ENCODE data around the gene HYCC2.
"Not testable (repeated sequence)": the region's sequence is repeated elsewhere in the genome, so short reads cannot be mapped to it uniquely, and the experiment has no call there.

HYCC2 gene

DNA sequence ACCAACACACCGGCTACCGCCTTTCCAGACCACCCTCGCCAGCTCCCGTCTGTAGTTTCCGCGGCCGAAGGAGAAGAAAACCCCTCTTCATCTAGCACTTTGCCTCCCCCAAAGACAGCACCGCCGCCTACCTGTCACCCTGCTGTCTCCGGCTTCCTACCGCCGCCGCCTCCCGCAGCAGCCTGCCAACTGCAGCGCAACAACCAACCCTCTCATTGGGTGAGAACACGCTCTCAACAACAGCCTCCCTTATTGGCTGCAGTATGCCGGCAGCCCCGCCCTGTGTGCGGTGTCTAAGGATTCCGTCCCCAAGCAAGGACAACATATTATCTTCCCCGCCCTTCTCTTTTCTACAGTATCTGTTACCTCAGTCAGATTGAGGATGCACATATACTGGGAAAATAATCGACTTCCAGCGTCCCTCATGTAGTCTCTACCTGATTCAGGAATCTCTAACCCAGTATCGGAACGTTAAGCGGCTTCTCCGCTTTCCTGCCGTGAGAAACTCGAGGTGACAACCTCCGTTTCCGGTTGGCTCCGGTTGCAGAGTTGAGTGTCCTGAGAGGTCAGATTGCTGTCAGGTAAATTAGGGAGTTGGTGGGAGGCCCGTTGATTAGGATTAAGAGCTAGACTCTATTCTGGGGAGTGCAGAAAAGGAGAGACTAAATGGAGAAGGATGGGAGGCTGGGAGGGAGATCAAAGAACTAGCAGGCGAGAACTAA is at the start of gene HYCC2, which contains the start of gene NDUFB3:
Gene HYCC2 (minus strand): TSS at position 193 of the 722 bp plus-strand sequence. CDS start 47,662 bp downstream, outside the sequence.
Gene NDUFB3 (plus strand): TSS at position 523 of the 722 bp plus-strand sequence. CDS start 6,882 bp downstream, outside the sequence.
- peak; percentile 64 for DNase-seq (ENCODE audit: low read depth)

GRCh38 chr2:201118961-201119854 is 47.7 kb upstream of the HYCC2 start:
- no peak for DNase-seq (ENCODE audit: low read depth)

DNA sequence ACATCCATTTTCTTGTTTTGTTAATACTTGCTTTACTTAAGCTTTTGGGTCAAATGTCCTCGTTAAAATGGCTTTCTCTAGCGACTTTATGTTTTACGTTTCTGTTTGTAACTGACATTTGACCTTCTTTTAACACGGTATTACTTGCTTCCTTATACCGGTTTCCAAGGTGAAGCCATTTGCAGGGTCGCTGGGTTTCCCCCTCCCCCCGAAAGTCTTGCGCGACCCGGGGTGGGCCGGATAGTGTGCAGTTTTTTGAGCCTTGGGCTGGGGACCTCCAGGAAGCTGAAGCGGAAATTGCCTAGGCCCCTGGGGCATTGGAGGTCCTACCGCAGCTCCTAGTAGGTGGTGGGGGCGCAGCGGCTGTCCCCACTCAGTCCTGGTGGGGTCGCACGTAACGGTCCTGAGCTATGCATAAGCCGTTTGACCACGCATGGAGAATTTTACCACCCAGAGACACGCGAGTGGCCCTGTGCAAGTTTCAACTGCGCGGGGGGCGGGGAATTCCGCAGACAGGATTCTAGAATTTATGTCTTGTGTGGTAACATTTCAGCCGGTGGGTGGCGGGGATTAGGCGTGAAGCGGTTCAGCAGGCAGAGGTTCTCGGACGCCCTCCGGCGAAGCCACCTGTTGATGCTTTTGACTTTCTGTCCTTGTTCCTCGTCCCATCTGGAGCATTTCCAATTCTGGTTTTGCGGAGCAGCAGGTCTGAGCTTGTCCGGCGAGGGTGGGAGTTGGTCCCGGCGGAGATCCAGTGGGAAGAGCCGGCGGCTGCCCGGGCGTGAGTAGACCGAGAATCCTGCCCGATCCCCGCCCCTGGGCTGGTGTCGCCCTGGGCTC is 46.9 kb upstream of the HYCC2 start:
- DNase-seq (ENCODE audit: low read depth): peak; percentile 60

GRCh38 chr2:201117735-201118094 is 46.2 kb upstream of the HYCC2 start:
- not testable (repeated sequence) for DNase-seq (ENCODE audit: low read depth)

DNA sequence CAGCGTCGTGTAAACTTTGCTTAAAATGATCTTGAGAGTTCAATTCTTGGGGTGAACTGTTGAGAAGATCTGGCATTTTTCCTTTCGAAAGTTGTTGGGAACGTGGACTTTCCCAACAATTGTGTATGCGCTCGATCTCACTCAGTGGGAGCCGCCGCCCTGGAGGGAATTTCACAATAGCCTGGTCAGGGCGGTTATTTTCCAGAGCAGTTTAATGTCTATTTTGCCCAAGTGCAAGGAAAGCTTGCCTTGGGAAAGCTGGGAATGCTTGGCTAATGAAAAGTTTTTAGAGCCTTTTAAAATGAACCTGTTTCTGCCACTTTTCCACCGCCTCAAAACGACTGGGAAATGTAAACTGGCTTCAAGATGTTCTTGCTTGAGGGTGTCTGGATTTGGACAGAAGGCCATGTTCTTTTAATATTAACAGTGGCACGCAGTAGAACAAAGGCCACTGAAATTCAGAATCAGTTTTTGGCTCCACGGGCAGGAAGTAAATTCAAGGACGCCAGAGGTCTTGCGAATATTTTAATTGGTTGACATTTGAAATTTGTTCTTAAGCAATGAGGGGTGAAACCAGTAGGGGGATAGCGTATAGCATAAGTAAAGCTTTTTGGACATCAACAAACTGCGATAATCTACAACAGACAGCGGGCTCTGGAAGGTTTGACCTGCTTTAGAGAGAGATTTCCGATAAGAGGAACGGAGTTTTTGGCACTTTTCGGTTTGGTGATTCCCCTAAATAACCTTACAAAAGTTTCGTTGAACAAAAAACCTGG is 45.7 kb upstream of the HYCC2 start:
- no peak for DNase-seq (ENCODE audit: low read depth)

DNA sequence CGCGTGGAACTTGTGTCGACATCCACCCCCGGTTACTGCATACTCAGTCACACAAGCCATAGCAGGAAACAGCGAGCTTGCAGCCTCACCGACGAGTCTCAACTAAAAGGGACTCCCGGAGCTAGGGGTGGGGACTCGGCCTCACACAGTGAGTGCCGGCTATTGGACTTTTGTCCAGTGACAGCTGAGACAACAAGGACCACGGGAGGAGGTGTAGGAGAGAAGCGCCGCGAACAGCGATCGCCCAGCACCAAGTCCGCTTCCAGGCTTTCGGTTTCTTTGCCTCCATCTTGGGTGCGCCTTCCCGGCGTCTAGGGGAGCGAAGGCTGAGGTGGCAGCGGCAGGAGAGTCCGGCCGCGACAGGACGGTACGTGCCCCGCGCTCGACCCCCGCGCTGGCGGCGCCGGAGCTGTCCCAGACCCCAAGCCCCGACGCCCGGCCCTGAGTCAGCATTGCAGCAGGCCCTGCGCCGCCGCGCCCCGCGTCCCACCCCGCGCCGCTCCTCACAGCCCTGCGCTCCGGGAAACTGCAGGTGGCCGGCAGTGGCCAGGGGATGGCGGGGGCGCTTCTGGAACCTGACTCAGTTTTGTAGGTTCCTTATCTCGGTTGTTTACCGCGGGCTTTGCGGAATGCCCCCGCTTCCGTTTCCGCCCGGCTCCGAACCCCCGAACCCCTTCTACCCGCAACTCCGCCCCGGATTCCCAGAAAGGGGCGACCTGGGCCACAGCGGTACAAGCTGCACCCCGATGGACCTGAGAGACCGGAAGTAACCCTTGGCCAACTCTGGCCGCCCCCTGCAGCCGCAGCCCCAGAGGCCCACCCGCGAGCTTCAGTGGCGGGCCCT is 44.9 kb upstream of the HYCC2 start, which contains the start of gene CFLAR:
Gene CFLAR (plus strand): TSS at position 50 of the 844 bp plus-strand sequence. CDS start 13,702 bp downstream, outside the sequence.
- peak; percentile 68 for DNase-seq (ENCODE audit: low read depth)

DNA sequence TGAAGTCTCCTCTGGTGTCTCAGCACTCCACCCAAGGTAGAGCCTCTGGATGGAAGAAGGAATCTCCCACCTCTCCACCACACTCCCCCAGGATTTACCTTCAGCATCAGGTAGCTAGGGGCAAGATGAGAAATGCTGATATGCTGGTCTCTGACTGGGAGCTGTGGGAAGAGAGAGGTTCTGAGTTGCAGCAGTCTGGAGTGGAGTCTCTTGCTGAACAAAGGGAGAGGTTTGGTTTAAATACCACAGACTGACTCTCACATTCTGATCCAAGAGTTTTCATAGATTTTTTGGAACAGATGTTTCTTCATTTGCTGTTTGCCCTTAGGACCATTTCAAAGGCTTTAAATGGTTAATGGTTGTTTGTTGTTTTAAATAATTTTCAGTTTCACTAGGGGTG is 43.4 kb upstream of the HYCC2 start:
- DNase-seq (ENCODE audit: low read depth): no peak

- DNase-seq (ENCODE audit: low read depth): no peak
These were observed 42.9 kb upstream of the HYCC2 start for GRCh38 chr2:201114350-201114749.

- DNase-seq (ENCODE audit: low read depth): no peak
These were observed 39.6 kb upstream of the HYCC2 start for GRCh38 chr2:201111096-201111495.

GRCh38 chr2:201110615-201111014 is 39.1 kb upstream of the HYCC2 start:
- no peak for DNase-seq (ENCODE audit: low read depth)

DNA sequence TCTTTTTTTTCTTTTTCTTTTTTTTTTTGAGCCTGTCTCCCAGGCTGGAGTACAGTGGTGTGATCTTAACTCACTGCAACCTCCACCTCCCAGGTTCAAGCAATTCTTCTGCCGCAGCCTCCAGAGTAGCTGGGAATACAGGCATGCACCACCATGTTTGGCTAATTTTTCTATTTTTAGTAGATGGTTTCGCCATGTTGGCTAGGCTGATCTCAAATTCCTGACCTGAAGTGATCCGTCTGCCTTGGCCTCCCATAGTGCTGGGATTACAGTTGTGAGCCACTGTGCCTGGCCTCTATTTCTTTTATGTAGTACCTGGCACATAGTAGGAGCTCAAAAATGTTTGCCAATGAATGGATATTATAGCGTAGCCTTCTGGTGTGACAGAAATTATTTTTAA is 37.7 kb upstream of the HYCC2 start:
- DNase-seq (ENCODE audit: low read depth): no peak

DNA sequence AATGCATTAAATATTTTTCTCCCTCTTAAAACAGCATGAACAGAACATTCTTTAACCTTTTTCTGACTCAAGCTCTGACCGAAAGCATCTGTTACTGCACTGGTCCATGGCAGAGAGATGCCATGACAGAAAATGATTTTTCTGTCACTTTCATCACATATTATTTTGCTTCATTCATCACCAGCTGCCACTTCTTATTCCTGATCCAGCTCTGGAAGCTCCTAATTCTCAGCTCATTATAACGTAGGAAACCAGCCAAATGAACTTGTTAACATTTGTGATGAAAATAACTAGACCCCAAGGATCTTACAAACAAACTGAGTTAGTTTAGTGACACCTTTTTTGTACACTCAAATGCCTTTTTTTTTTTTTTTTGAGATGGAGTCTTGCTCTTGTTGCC is 36.9 kb upstream of the HYCC2 start:
- no peak for DNase-seq (ENCODE audit: low read depth)

GRCh38 chr2:201107624-201108023 is 36.2 kb upstream of the HYCC2 start:
- DNase-seq (ENCODE audit: low read depth): no peak

DNA sequence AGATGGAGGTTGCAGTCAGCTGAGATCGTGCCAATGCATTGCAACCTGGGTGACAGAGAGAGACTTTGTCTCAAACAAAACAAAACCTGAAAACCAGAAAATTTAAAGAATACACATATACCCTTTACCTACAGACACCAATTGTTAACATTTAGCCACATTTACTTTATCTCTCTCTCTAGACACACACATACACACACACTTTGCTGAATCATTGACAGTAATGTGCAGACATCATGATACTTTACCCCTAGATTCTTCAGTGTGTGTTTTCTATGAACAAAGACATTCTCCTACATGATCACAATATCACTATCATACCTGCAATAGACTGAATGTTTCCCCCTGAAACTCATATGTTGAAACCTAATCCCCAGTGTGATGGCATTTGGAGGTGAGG is 34.3 kb upstream of the HYCC2 start:
- no peak for DNase-seq (ENCODE audit: low read depth)

GRCh38 chr2:201100497-201100896 is 29.0 kb upstream of the HYCC2 start:
- DNase-seq (ENCODE audit: low read depth): no peak

- DNase-seq (ENCODE audit: low read depth): no peak
These were observed 22.1 kb upstream of the HYCC2 start for GRCh38 chr2:201093573-201093972.

DNA sequence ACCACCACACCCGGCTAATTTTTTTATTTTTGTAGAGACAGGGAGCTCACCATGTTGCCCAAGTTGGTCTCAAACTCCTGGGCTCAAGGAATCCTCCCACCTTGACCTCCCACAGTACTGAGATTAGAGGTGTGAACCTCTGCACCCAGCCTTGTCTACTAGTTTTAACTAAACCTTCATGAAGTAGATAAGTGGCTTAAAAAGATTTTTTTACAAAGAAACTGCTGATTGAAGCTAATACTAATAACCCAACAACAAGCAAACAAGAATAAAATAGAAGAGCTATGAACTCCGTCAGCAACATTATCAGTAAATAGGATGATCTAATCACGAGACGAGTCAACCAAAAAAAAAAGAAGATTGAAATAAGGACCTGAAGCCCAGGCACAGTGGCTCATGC is 19.1 kb upstream of the HYCC2 start:
- no peak for DNase-seq (ENCODE audit: low read depth)

DNA sequence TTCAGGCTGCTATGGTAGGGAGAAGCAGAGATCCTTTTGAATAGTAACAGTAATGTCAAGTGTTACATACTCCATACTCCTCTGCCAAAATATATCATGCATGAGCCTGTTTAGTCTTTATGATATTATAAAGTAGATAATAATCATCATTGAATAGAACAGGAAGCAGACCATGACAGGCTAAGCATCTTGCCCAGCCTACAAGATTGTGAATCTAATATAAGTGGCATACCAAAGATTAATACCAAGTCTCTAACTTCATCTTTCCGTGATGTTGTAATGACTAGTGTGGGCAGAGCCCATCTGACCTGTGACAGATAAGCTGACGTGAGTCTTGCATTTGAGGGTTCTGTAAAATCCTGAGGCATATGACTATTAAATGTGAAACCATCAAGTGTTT is 13.4 kb upstream of the HYCC2 start:
- DNase-seq (ENCODE audit: low read depth): no peak

DNA sequence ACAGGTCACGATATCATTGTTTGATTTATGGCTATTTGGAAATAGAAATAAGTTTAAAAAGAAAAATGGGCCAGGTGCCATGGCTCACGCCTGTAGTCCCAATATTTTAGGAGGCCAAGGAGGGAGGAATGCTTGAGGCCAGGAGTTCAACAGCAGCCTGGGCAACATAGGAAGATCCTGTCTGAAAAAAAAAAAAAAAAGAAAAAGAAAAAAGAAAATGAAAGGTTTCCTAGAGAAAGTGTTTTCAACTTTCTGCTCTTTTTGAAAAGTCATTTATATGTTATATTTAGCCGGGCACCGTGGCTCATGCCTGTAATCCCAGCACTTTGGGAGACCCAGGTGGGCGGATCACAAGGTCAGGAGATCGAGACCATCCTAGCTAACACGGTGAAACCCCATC is 3.5 kb upstream of the HYCC2 start:
- DNase-seq (ENCODE audit: low read depth): no peak

DNA sequence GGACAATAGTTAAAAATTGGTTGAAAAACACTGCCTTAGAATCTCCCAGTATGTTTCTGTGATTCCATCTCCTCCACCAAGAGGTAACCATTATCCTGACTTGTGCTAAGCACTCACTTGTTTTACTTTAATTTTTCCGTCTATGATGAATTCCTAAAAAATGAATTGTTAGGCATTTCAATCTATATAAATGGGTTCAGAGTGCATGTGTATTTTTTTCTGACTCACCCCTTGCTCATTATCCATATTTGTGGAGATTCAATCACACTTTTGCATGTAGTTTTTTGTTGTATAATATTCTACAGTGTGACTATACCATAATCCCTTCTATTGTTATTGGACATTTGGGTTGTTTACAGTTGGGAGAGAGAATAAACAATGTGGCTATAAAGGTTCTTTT is 1.6 kb upstream of the HYCC2 start:
- no peak for DNase-seq (ENCODE audit: low read depth)

DNA sequence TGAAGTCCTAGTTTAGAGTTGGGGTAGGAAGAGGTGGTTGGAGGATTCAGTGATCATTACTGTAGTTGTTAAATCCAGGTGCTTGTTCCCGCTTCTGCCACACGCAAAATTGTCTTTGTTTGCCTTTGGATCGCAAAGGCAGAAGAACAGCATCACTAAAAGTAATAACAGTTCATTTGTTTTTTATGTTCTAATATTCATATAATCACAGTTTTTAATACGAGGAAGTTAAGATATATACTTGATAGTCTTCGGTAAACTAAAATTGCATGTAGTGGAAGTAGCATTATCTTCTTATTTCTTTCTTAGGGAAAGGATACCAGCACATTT is 695 bp upstream of the HYCC2 start:
- DNase-seq (ENCODE audit: low read depth): no peak

Data from stimulated activated CD8-positive, alpha-beta memory T cell treated with anti-CD3 and anti-CD28 coated beads, Interleukin-15, amount 100 ng/mL, for 24 hours (primary cell).